ENCODE data around the gene FBXL16.

FBXL16 gene

GRCh38 chr16:673399-673991, 32.1 kb downstream of the FBXL16 start:
- peaks cover 3% of the 10 kb centered on the region; the same call in 1 of the 2 replicates for H3K27me3 ChIP-seq (ENCODE audit: control insufficient read depth, low read length)
- peaks cover 5% of the 10 kb centered on the region; the same call in 1 of the 2 replicates for H4K20me1 ChIP-seq (ENCODE audit: control insufficient read depth, insufficient read depth, low read depth, low read length)
- H3K36me3 ChIP-seq (ENCODE audit: control insufficient read depth, low read length): peaks cover 56% of the 10 kb centered on the region

GRCh38 chr16:672851-673250, 32.8 kb downstream of the FBXL16 start:
- Histone ChIP-seq H3K4me3 (ENCODE audit: low read length) (no peak overlapping the region), H3K27me3 (ENCODE audit: control insufficient read depth, low read length) (peaks cover 3% of the 10 kb centered on the region; the same call in 1 of the 2 replicates), H4K20me1 (ENCODE audit: control insufficient read depth, insufficient read depth, low read depth, low read length) (peaks cover 5% of the 10 kb centered on the region; the same call in 1 of the 2 replicates), H3K9me2 (replicated peaks; ENCODE audit: control insufficient read depth, low read length) (no peaks in the 10 kb centered on the region), H3K4me1 (ENCODE audit: control insufficient read depth, low read length) (peaks cover 16% of the 10 kb centered on the region), H3K36me3 (ENCODE audit: control insufficient read depth, low read length) (peaks cover 61% of the 10 kb centered on the region), H3K9me3 (ENCODE audit: control insufficient read depth, insufficient read depth, low read length) (no peaks in the 10 kb centered on the region), H3K4me2 (ENCODE audit: low read length) (no peak overlapping the region), H3K27ac (ENCODE audit: low read depth, low read length) (no peak overlapping the region), H3F3A (ENCODE audit: control insufficient read depth, insufficient read depth) (no peaks in the 10 kb centered on the region), H3K79me2 (ENCODE audit: control insufficient read depth, low read length) (peaks cover 23% of the 10 kb centered on the region)
- no peak for TF ChIP-seq CTCF (IDR thresholded peaks at IDR 0.05; ENCODE audit: low read depth, low read length, poor library complexity, severe bottlenecking)
- no peak for TF ChIP-seq EZH2phosphoT487 (IDR thresholded peaks at IDR 0.05; ENCODE audit: borderline replicate concordance, low read length)

More at GRCh38 chr16:673399-673991, 32.1 kb downstream of the FBXL16 start:
- Histone ChIP-seq H3K4me2 (ENCODE audit: low read length) (no peak overlapping the region), H3K79me2 (ENCODE audit: control insufficient read depth, low read length) (peaks cover 17% of the 10 kb centered on the region), H3K9me3 (ENCODE audit: control insufficient read depth, insufficient read depth, low read length) (no peaks in the 10 kb centered on the region), H3K9me2 (replicated peaks; ENCODE audit: control insufficient read depth, low read length) (no peaks in the 10 kb centered on the region), H3K4me3 (ENCODE audit: low read length) (no peak overlapping the region), H3K4me1 (ENCODE audit: control insufficient read depth, low read length) (peaks cover 16% of the 10 kb centered on the region), H3F3A (ENCODE audit: control insufficient read depth, insufficient read depth) (no peaks in the 10 kb centered on the region), H3K27ac (ENCODE audit: low read depth, low read length) (no peak overlapping the region)
- TF ChIP-seq CTCF (IDR thresholded peaks at IDR 0.05; ENCODE audit: low read depth, low read length, poor library complexity, severe bottlenecking) (no peak), EZH2phosphoT487 (IDR thresholded peaks at IDR 0.05; ENCODE audit: borderline replicate concordance, low read length) (no peak)

- no peak for TF ChIP-seq CTCF (IDR thresholded peaks at IDR 0.05; ENCODE audit: low read depth, low read length, poor library complexity, severe bottlenecking)
- no peak for TF ChIP-seq EZH2phosphoT487 (IDR thresholded peaks at IDR 0.05; ENCODE audit: borderline replicate concordance, low read length)
- H3K79me2 ChIP-seq (ENCODE audit: control insufficient read depth, low read length): peaks cover 25% of the 10 kb centered on the region
- peaks cover 64% of the 10 kb centered on the region for H3K36me3 ChIP-seq (ENCODE audit: control insufficient read depth, low read length)
- peaks cover 20% of the 10 kb centered on the region for H3K4me1 ChIP-seq (ENCODE audit: control insufficient read depth, low read length)
- 0 out of 2 replicates have a peak, but pooled peaks cover 2% of the 10 kb centered on the region for H3F3A ChIP-seq (ENCODE audit: control insufficient read depth, insufficient read depth)
- H3K27me3 ChIP-seq (ENCODE audit: control insufficient read depth, low read length): peaks cover 3% of the 10 kb centered on the region; the same call in 1 of the 2 replicates
- no peaks in the 10 kb centered on the region for H3K9me2 ChIP-seq (replicated peaks; ENCODE audit: control insufficient read depth, low read length)
- no peak overlapping the region for H3K4me3 ChIP-seq (ENCODE audit: low read length)
- H3K9me3 ChIP-seq (ENCODE audit: control insufficient read depth, insufficient read depth, low read length): no peaks in the 10 kb centered on the region
- H3K27ac ChIP-seq (ENCODE audit: low read depth, low read length): no peak overlapping the region
- H3K4me2 ChIP-seq (ENCODE audit: low read length): no peak overlapping the region
- peaks cover 5% of the 10 kb centered on the region; the same call in 1 of the 2 replicates for H4K20me1 ChIP-seq (ENCODE audit: control insufficient read depth, insufficient read depth, low read depth, low read length)
Observed at GRCh38 chr16:672371-672770, 33.2 kb downstream of the FBXL16 start.
